HG02642 (cell line): ENCODE measurements around the gene ADAMTS5.

Source experiments
- ATAC-seq: cut with Tn5 transposase; IDR thresholded peaks from one replicate; pipeline ENCODE4 v1.9.1; 2021; ENCODE audit warnings: mild to moderate bottlenecking; ENCODE audit not compliant: unreplicated experiment, poor library complexity

ADAMTS5 gene

DNA sequence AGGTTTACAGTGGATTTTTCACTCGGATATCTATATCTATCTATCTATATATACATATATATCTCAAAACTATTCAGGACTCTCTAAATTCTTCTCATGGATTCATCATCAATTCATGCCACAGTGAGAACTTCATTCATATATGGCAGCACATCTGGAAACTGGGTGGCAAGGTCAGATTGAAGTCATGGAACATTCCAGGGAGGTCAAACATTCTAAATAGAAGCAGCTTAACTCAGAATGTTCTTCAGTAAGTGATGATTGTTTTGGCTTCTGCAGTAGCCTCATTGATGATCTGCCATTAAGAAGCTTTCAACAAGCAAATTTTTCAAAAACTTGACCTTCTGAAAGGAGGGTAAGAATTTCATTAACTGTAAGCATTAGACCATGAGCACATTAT, 74.7 kb downstream of the ADAMTS5 start:
- no peak for ATAC-seq

GRCh38 chr21:26888931-26889330, 78.0 kb downstream of the ADAMTS5 start:
- ATAC-seq: no peak

GRCh38 chr21:26888256-26888655, 78.6 kb downstream of the ADAMTS5 start:
- no peak for ATAC-seq

DNA sequence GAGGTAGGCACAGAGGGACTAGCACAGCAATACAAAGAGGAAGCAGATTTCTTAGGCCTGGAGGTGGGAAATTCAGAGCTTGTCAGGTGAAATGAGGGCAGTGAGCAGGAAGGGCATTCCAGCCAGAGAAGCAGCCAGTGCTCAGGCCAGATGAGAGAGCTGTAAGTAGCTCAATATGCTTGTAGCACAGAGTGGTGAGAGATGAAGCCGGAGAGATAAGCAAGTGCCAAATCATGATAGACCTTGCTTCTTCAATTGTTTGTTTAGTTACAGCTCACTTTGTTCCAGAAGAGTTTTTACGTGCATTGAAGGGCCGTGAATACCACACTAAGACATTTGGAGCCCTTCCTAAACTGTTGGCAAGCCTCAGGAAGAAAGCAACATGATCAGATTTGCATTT, 79.6 kb downstream of the ADAMTS5 start:
- no peak for ATAC-seq

DNA sequence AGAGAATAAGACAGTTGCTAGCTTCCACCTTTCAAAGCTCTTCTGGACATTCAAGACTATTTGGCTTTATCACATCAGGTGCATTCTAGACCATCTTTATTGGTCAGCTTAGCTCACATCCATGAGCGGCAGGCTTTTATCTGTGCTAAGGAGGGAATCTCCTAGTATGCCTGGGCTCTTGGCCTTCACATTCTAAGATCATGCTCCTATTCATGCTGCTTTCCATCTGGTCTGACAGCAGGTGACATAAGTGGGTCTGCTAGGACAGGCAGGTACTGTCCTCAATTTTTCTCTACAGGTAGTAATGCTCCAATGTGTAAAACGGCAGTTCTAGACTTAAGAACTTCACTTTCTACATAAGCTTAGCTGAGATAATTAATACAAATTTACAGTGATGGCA, 82.5 kb downstream of the ADAMTS5 start:
- no peak for ATAC-seq

DNA sequence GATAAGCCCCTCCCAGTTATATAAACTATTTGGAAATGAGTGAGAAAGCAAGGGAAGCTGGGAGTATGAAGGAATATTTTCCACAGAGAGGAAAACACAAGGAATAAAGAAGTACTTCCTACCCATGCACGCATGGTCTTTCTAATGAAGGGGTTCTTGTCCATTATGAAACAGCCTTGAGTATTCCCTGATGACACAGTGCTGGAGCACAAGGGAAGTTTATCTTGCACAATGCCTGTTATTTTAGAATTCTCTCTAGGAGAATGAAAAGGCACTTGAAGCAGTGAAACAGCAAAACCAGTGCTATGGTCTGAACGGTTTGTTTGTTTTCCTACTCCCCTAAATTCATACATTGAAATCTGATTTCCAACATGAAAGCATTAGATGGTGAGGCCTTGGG, 83.1 kb downstream of the ADAMTS5 start:
- ATAC-seq: no peak

DNA sequence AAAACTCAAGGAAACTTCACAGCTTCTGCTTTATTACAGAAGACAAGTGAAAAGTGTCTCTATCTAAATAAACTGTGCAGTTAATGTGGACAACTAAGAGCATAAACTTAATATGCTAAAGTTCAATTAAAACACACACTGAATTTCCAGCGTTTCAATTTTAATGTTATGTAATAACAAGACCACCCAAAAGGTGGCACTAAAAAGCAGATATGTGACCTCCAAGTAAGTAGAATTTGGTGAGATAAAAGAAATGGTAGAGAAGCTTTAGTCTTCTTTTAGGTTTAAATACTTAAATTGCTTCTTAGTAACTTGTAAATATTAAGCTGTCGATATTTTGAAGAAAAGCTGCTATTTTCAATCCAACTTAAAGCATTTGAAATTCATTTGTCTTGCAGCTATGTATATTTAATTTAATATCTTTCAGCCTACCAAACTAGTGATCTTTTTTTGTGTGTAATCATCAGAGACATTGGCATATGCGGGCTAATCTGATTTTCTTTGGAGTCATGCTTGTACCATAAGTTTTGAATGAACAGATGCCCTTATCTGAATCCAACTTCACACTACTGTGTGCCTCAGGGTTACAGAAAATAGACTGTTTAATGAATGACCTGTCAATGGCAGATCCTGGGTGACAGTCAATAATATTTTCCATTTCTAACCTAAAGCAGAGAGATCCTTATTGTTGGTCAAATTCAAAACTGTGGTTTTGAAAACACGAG, 85.2 kb downstream of the ADAMTS5 start:
- no peak for ATAC-seq

GRCh38 chr21:26877018-26877417, 89.9 kb downstream of the ADAMTS5 start:
- ATAC-seq: no peak

- ATAC-seq: no peak
Observed at GRCh38 chr21:26874347-26874746, 92.5 kb downstream of the ADAMTS5 start.
